Transverse colon (tissue), 4 donors: ENCODE measurements around the gene PACRG. TPM values are rescaled to one million over a fixed set of nuclear protein-coding genes. Genes with fewer than 3 reads are reported as not detected.

ENCODE experiments used
- DNase-seq: peaks from one replicate; pipeline ENCODE4 v3.0.0-alpha.2; 2019
- H3K27ac ChIP-seq, 4 donors: fragments of 200-600 bp; sonication (generic); 2 replicates each; pipeline ENCODE4 v1.5.1; 2016 to 2018; ENCODE audit warnings: inconsistent platforms in 4 of 4
- H3K27me3 ChIP-seq: fragments of 200-600 bp; sonication (generic); 2 replicates; pipeline ENCODE4 v1.5.1; 2017; ENCODE audit warnings: inconsistent platforms
- H3K36me3 ChIP-seq, 4 donors: fragments of 200-600 bp; sonication (generic); 2 replicates each; pipeline ENCODE4 v1.5.1; 2017 to 2019; ENCODE audit warnings: inconsistent platforms in 4 of 4
- H3K4me1 ChIP-seq, 4 donors: fragments of 200-600 bp; sonication (generic); 2 replicates each; pipeline ENCODE4 v1.5.1; 2017 to 2020; ENCODE audit warnings: inconsistent platforms in 4 of 4
- H3K4me3 ChIP-seq, 4 donors: fragments of 200-600 bp; sonication (generic); 1 replicate in 1 of 4; 2 replicates in 3 of 4; pipeline versions ENCODE4 v1.5.1 to v1.6.1; 2017 to 2019; ENCODE audit warnings: inconsistent platforms in 4 of 4
- H3K9me3 ChIP-seq, 2 donors: fragments of 200-600 bp; sonication (generic); 2 replicates each; pipeline ENCODE4 v1.5.1; 2017 to 2019; ENCODE audit warnings: inconsistent platforms in 2 of 2
- EP300 ChIP-seq: sonication (generic); formaldehyde crosslinking; IDR thresholded peaks from one replicate; pipeline ENCODE4 v1.6.1; 2017; ENCODE audit warnings: antibody characterized with exemption, low read depth
- POLR2A ChIP-seq: fragments of 450-650 bp; IDR thresholded peaks from one replicate; pipeline ENCODE4 v1.6.1; 2016; ENCODE audit warnings: antibody characterized with exemption, mild to moderate bottlenecking, moderate library complexity
- POLR2AphosphoS5 ChIP-seq, 3 donors: sonication (generic); formaldehyde crosslinking; IDR thresholded peaks; one replicate each; pipeline ENCODE4 v1.6.1; 2016; ENCODE audit warnings: antibody characterized with exemption in 3 of 3
- WGBS, 2 donors: methylation state at CpG; one replicate each; pipeline ENCODE4 v1.1.5; 2018; ENCODE audit warnings: low coverage in 1 of 2; 5-methylcytosine and 5-hydroxymethylcytosine counted together
- in situ Hi-C, 4 donors: fragments of 200-750 bp; cut with MboI; loops; one replicate each; pipeline versions ENCODE4 v1.15.0 to v1.15.1; 2017; ENCODE audit warnings: low sequenced_read_pairs in 3 of 4, low pct_ligation_motif_present in 1 of 4, low pct_unique_long_range_greater_than_20kb in 1 of 4
- intact Hi-C: fragments of 100-400 bp; cut with DNase I; formaldehyde crosslinking; loops from one replicate; pipeline ENCODE4 v1.15.1; 2023; ENCODE audit warnings: low total_unique reads
- total RNA-seq, 4 donors: library from RNA; depleted of rRNA; stranded (reverse); fragments of >200 nt; gene quantifications; one replicate each; pipeline ENCODE4 v1.1.0, GENCODE V29; 2016
- TF ChIP-seq, protein P1 (sequence below), 5 experiments: fragments of 200-600 bp in 3 of 5; fragments of 450-650 bp in 2 of 5; sonication (generic) in 3 of 5; IDR thresholded peaks; 1 replicate in 2 of 5; 2 replicates in 3 of 5; pipeline ENCODE4 v1.5.1; 2016 to 2017; ENCODE audit warnings: antibody characterized with exemption in 5 of 5, inconsistent platforms in 3 of 5, mild to moderate bottlenecking in 2 of 5, moderate library complexity in 1 of 5

The PACRG gene
- total RNA-seq, 4 donors from 2014 or later: 1.2 to 13.8 (median 1.4) TPM; not detected in 1

DNA sequence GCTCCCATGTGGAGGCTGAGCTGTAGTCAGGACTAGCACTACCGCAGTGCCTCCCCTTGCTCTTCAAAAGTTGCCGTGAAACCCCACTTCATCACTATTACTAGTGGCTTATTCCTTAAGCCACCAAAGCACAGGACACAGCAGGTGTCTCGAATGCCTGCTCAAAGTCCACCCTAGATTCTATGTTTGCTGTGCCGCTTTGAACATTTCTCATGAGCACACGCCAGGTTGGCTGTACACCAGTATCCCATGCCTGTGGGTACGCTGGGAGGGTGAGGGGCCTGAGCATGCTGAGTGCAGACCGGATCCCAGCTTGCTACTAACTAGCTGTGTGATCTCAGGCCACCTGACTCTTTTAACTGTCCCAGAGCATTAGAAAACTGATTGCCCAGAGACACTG is 350.9 kb downstream of the PACRG start:
- Histone ChIP-seq H3K4me1 (peaks cover 0 to 3% (median 0%) of the 10 kb centered on the region in 4 donors), H3K4me3 (no peak overlapping the region), H3K9me3 (no peaks in the 10 kb centered on the region), H3K27ac (no peak overlapping the region), H3K36me3 (no peaks in the 10 kb centered on the region), H3K27me3 (no peaks in the 10 kb centered on the region)
- DNase-seq: no peak
- WGBS, 2 donors: 86 to 87% methylated on average over 4 to 7 of the region's 7 CpGs
- TF ChIP-seq POLR2AphosphoS5 (IDR thresholded peaks at IDR 0.05): no peak
- no peak for TF ChIP-seq EP300
- no peak for TF ChIP-seq POLR2A
- TF ChIP-seq, protein P1, sequence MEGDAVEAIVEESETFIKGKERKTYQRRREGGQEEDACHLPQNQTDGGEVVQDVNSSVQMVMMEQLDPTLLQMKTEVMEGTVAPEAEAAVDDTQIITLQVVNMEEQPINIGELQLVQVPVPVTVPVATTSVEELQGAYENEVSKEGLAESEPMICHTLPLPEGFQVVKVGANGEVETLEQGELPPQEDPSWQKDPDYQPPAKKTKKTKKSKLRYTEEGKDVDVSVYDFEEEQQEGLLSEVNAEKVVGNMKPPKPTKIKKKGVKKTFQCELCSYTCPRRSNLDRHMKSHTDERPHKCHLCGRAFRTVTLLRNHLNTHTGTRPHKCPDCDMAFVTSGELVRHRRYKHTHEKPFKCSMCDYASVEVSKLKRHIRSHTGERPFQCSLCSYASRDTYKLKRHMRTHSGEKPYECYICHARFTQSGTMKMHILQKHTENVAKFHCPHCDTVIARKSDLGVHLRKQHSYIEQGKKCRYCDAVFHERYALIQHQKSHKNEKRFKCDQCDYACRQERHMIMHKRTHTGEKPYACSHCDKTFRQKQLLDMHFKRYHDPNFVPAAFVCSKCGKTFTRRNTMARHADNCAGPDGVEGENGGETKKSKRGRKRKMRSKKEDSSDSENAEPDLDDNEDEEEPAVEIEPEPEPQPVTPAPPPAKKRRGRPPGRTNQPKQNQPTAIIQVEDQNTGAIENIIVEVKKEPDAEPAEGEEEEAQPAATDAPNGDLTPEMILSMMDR (IDR thresholded peaks at IDR 0.05): no peak
- in situ Hi-C loops: no loop called here
- intact Hi-C loops: no loop called here

DNA sequence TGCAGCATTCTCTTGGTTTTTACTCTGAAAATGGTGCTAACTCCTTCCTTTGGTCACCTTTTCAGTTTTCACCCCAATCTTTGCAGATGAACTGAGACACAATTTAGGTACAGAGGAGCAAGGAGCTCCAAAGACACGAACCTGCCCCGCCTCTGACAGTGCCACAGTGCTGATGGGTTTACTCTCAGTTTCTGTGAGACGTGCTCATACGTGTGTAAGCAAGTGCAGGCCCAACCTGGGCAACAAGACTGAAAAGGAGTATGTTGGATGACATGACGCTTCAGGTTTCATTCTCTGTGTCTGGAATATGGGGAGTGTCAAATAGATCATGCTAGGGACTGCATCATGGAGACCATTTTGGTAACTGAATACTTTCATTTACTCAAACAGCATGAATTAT is 352.5 kb downstream of the PACRG start:
- in situ Hi-C loops (no loop called here), intact Hi-C loops (no loop called here)
- DNase-seq: no peak
- H3K4me3 ChIP-seq: no peak overlapping the region
- WGBS, 2 donors: 85 to 87% methylated on average over 3 to 5 of the region's 5 CpGs
- H3K36me3 ChIP-seq: no peaks in the 10 kb centered on the region
- no peak overlapping the region for H3K27ac ChIP-seq
- H3K9me3 ChIP-seq: no peaks in the 10 kb centered on the region
- H3K27me3 ChIP-seq: no peaks in the 10 kb centered on the region
- peaks cover 0 to 3% (median 0%) of the 10 kb centered on the region in 4 donors for H3K4me1 ChIP-seq
- no peak for TF ChIP-seq POLR2A
- TF ChIP-seq, protein P1 (IDR thresholded peaks at IDR 0.05): no peak
- no peak for TF ChIP-seq POLR2AphosphoS5 (IDR thresholded peaks at IDR 0.05)
- no peak for TF ChIP-seq EP300

DNA sequence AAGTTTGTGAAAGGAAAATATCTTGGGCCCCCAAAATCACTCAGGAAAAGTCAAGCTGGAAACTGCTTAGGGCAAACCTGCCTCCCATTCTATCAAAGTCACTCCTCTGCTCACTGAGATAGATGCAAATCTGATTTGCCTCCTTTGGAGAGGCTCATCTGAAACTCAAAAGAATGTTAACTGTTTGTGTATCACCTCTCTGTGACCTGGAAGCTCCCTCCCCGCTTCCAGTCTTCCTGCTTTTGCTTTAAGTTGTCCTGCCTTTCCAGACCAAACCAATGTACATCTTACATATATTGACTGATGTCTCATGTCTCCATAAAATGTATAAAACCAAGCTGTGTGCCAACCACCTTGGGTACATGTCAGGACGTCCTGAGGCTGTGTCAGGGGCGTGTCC is 355.4 kb downstream of the PACRG start:
- Histone ChIP-seq H3K4me3 (no peak overlapping the region), H3K27me3 (no peaks in the 10 kb centered on the region), H3K4me1 (peaks cover 0 to 3% (median 0%) of the 10 kb centered on the region in 4 donors), H3K9me3 (no peaks in the 10 kb centered on the region), H3K36me3 (no peaks in the 10 kb centered on the region), H3K27ac (no peak overlapping the region)
- DNase-seq: no peak
- intact Hi-C loops: no loop called here
- WGBS, 2 donors: 33 to 39% methylated on average over 2 to 3 of the region's 3 CpGs
- in situ Hi-C loops: no loop called here
- TF ChIP-seq EP300 (no peak), POLR2A (no peak), POLR2AphosphoS5 (IDR thresholded peaks at IDR 0.05) (no peak)
- TF ChIP-seq, protein P1 (IDR thresholded peaks at IDR 0.05): no peak

DNA sequence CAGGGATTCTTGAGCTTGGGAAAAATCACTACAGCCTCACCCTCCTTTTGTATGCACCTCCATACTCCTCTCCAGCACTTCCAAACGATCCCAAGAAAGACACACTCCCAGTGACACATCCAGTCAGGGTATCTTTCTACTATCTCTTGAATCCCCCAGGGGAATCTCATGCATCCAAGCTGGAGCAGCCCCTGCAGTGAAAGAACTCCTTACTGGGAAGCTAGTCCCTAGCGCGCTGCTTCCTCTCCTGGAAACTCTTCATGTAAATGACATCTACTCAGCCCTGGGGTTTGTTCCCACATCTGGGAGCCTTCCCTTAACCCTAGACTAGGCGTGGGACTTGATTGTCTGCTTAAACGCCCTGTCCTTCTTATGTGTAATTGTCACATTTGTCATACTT is 357.7 kb downstream of the PACRG start:
- Histone ChIP-seq H3K4me3 (no peak overlapping the region), H3K4me1 (peaks cover 0 to 3% (median 0%) of the 10 kb centered on the region in 4 donors), H3K36me3 (no peaks in the 10 kb centered on the region), H3K27ac (no peak overlapping the region), H3K9me3 (no peaks in the 10 kb centered on the region), H3K27me3 (no peaks in the 10 kb centered on the region)
- in situ Hi-C loops: no loop called here
- WGBS, 2 donors: 61 to 71% methylated on average over 3 to 5 of the region's 5 CpGs
- TF ChIP-seq POLR2A (no peak), POLR2AphosphoS5 (IDR thresholded peaks at IDR 0.05) (no peak), EP300 (no peak)
- TF ChIP-seq, protein P1 (IDR thresholded peaks at IDR 0.05): no peak
- no peak for DNase-seq
- intact Hi-C loops: no loop called here
